Measurements from ENCODE around the gene EXT2. TPM values are rescaled to one million over a fixed set of nuclear protein-coding genes. Genes with fewer than 3 reads are reported as not detected.

The EXT2 gene
- total RNA-seq, 2 donors from 2014 or later = 47.7 to 60.3 TPM

DNA sequence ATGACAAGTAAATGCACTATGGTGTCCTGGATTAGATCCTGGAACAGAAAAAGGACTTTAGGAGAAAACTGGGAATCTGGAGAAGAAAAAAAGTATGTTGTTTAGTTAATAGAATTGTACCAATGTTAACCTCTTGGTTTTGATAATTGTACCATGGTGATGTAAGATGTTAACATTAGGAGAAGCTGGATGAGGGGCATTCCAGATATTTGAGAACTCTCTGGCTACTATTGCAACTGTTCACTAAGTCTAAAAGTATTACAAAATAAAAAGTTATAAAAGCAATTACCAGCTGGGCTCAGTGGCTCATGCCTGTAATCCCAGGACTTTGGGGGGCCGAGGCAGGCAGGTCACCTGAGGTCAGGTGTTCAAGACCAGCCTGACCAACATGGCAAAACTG lies 66.5 kb downstream of the EXT2 start:
- 86 to 100% methylated on average over 1 of the region's 1 CpG for WGBS, 2 experiments (ENCODE audit: insufficient coverage in 1 of 2, insufficient read length in 1 of 2)
- Mint-ChIP-seq H3K4me3 (no peak overlapping the region), H3K4me1 (peaks cover 2% of the 10 kb centered on the region), H3K27me3 (ENCODE audit: insufficient read depth) (no peaks in the 10 kb centered on the region), H3K36me3 (ENCODE audit: low read depth) (peaks cover 10% of the 10 kb centered on the region), H3K9me3 (no peaks in the 10 kb centered on the region), H3K27ac (no peak overlapping the region)
- Histone ChIP-seq H3K27me3 (ENCODE audit: control insufficient read depth, insufficient read depth, low read length, poor library complexity, severe bottlenecking) (no peaks in the 10 kb centered on the region), H3K27ac (ENCODE audit: low read depth, low read length) (no peak overlapping the region), H3K36me3 (ENCODE audit: control insufficient read depth, insufficient read depth, low read length) (peaks cover 5% of the 10 kb centered on the region), H3K4me3 (ENCODE audit: low read length) (no peak overlapping the region), H3K9ac (ENCODE audit: extremely low read depth, low read length, poor library complexity, severe bottlenecking) (no peak overlapping the region), H3K4me1 (ENCODE audit: control insufficient read depth, insufficient read depth, low read length) (no peaks in the 10 kb centered on the region), H3K9me3 (ENCODE audit: control insufficient read depth, low read length) (no peaks in the 10 kb centered on the region)
- DNase-seq = no peak
- TF ChIP-seq, protein P1, sequence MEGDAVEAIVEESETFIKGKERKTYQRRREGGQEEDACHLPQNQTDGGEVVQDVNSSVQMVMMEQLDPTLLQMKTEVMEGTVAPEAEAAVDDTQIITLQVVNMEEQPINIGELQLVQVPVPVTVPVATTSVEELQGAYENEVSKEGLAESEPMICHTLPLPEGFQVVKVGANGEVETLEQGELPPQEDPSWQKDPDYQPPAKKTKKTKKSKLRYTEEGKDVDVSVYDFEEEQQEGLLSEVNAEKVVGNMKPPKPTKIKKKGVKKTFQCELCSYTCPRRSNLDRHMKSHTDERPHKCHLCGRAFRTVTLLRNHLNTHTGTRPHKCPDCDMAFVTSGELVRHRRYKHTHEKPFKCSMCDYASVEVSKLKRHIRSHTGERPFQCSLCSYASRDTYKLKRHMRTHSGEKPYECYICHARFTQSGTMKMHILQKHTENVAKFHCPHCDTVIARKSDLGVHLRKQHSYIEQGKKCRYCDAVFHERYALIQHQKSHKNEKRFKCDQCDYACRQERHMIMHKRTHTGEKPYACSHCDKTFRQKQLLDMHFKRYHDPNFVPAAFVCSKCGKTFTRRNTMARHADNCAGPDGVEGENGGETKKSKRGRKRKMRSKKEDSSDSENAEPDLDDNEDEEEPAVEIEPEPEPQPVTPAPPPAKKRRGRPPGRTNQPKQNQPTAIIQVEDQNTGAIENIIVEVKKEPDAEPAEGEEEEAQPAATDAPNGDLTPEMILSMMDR (conservative IDR thresholded peaks at IDR 0.05) = no peak

DNA sequence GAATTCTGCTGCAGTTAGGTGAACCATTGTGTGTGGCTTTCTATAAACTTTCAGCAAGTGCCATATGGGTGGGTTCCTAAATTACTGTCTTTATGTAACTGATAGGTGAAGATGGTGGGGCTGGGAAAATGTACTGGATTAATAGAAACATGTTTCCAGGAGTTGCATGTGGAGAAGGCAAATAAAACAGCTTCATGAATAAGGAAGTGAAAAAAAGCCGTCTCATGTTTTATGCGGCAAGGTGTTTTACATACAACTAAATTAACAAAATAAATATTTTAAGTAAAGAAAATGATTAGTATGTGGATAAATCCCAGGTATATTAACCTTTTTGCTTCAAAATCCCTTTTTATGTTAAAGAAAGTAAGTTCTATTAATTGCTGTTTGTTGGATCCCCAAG lies 67.2 kb downstream of the EXT2 start:
- no peaks in the 10 kb centered on the region for H3K9me3 Mint-ChIP-seq
- TF ChIP-seq, protein P1 (conservative IDR thresholded peaks at IDR 0.05) = no peak
- 80% methylated on average over 1 of the region's 2 CpGs; no CpG with 5 or more reads in 1 of the 2 experiments for whole genome bisulfite sequencing, 2 experiments (ENCODE audit: insufficient coverage in 1 of 2, insufficient read length in 1 of 2)

DNA sequence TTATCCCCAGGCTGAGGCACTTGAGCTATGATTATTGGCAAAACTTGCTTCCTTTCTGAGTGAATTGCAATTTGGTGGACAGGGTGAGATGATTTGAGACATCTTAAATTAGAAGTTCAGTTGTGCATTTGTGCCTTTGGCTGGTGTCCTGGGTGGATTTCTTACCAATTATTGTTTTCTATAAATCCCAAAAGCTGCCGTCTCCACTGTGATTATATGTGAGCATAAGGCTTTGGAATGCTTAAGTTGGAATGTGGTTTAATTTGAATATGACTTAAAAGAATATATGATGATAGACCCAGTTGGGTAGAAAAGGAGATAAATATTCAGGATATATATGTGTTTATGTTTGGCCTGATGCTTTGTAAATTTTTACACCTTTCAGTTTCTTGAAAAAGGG lies 70.0 kb downstream of the EXT2 start:
- H3K27me3 Mint-ChIP-seq (ENCODE audit: insufficient read depth) = no peaks in the 10 kb centered on the region
- no peak for DNase-seq
- no peaks in the 10 kb centered on the region for H3K36me3 Mint-ChIP-seq (ENCODE audit: low read depth)
- no peaks in the 10 kb centered on the region for H3K9me3 ChIP-seq (ENCODE audit: control insufficient read depth, low read length)
- no peak overlapping the region for H3K9ac ChIP-seq (ENCODE audit: extremely low read depth, low read length, poor library complexity, severe bottlenecking)
- no peaks in the 10 kb centered on the region for H3K9me3 Mint-ChIP-seq
- H3K27ac ChIP-seq (ENCODE audit: low read depth, low read length) = no peak overlapping the region
- WGBS, 2 experiments (ENCODE audit: insufficient coverage in 1 of 2, insufficient read length in 1 of 2) = 94% methylated on average over 1 of the region's 1 CpG; no CpG with 5 or more reads in 1 of the 2 experiments
- no peak overlapping the region for H3K4me3 ChIP-seq (ENCODE audit: low read length)
- H3K27ac Mint-ChIP-seq = no peak overlapping the region
- H3K4me3 Mint-ChIP-seq = no peak overlapping the region
- no peaks in the 10 kb centered on the region for H3K4me1 ChIP-seq (ENCODE audit: control insufficient read depth, insufficient read depth, low read length)
- no peaks in the 10 kb centered on the region for H3K36me3 ChIP-seq (ENCODE audit: control insufficient read depth, insufficient read depth, low read length)
- no peaks in the 10 kb centered on the region for H3K27me3 ChIP-seq (ENCODE audit: control insufficient read depth, insufficient read depth, low read length, poor library complexity, severe bottlenecking)
- TF ChIP-seq, protein P1 (conservative IDR thresholded peaks at IDR 0.05) = no peak
- no peaks in the 10 kb centered on the region for H3K4me1 Mint-ChIP-seq

More for the DNA sequence above, 67.2 kb downstream of the EXT2 start:
- H3K9me3 ChIP-seq (ENCODE audit: control insufficient read depth, low read length) = no peaks in the 10 kb centered on the region
- Mint-ChIP-seq H3K4me3 (no peak overlapping the region), H3K27ac (no peak overlapping the region), H3K4me1 (peaks cover 2% of the 10 kb centered on the region), H3K27me3 (ENCODE audit: insufficient read depth) (no peaks in the 10 kb centered on the region), H3K36me3 (ENCODE audit: low read depth) (peaks cover 8% of the 10 kb centered on the region)
- H3K4me1 ChIP-seq (ENCODE audit: control insufficient read depth, insufficient read depth, low read length) = no peaks in the 10 kb centered on the region
- H3K9ac ChIP-seq (ENCODE audit: extremely low read depth, low read length, poor library complexity, severe bottlenecking) = no peak overlapping the region
- no peaks in the 10 kb centered on the region for H3K27me3 ChIP-seq (ENCODE audit: control insufficient read depth, insufficient read depth, low read length, poor library complexity, severe bottlenecking)
- no peak overlapping the region for H3K27ac ChIP-seq (ENCODE audit: low read depth, low read length)
- no peak for DNase-seq
- H3K36me3 ChIP-seq (ENCODE audit: control insufficient read depth, insufficient read depth, low read length) = peaks cover 5% of the 10 kb centered on the region
- H3K4me3 ChIP-seq (ENCODE audit: low read length) = no peak overlapping the region

Measured in endodermal cell (in vitro differentiated cells).